Astrocyte (in vitro differentiated cells and primary cell): ENCODE measurements around the gene IL16.

Source experiments
- CTCF ChIP-seq: IDR thresholded peaks from 2 replicates; pipeline ENCODE4 v1.5.1; 2011; ENCODE audit warnings: low read depth, mild to moderate bottlenecking, inconsistent platforms, low read length, moderate library complexity; ENCODE audit not compliant: insufficient read depth
- EZH2 ChIP-seq: IDR thresholded peaks from 2 replicates; pipeline ENCODE4 v1.6.1; 2012; ENCODE audit warnings: mild to moderate bottlenecking, low read length, inconsistent platforms; ENCODE audit not compliant: insufficient read depth

GRCh38 chr15:81194723-81195122 is 2.0 kb upstream of the IL16 start:
- TF ChIP-seq CTCF (no peak), EZH2 (no peak)
